Spinal cord (tissue), 10 donors: Measurements from ENCODE around the gene RARA. TPM values are rescaled to one million over a fixed set of nuclear protein-coding genes. Genes with fewer than 3 reads are reported as not detected.

Experiments used
- DNase-seq, 6 donors: peaks; one replicate each; pipeline versions ENCODE4 v3.0.0 to v3.0.0-alpha.2; 2013 to 2015; ENCODE audit warnings: low spot score in 6 of 6, low read depth in 4 of 6
- H3K27ac ChIP-seq: one replicate; pipeline ENCODE4 v1.5.1; 2013; ENCODE audit warnings: low read depth, low read length, control low read depth
- H3K27me3 ChIP-seq: one replicate; pipeline ENCODE4 v1.6.1; 2013; ENCODE audit warnings: low read length; ENCODE audit not compliant: control insufficient read depth, insufficient read depth
- H3K36me3 ChIP-seq: one replicate; pipeline ENCODE4 v1.6.1; 2013; ENCODE audit warnings: low read length; ENCODE audit not compliant: control insufficient read depth, insufficient read depth
- H3K4me1 ChIP-seq: one replicate; pipeline ENCODE4 v1.6.1; 2013; ENCODE audit warnings: low read length; ENCODE audit not compliant: control insufficient read depth, insufficient read depth
- H3K4me3 ChIP-seq: one replicate; pipeline ENCODE4 v1.5.1; 2013; ENCODE audit warnings: low read depth, low read length, control low read depth
- H3K9me3 ChIP-seq: one replicate; pipeline ENCODE4 v1.6.1; 2013; ENCODE audit warnings: low read length; ENCODE audit not compliant: control insufficient read depth, insufficient read depth
- WGBS: methylation state at CpG from one replicate; pipeline ENCODE4 v1.1.5; 2013; ENCODE audit warnings: missing lambda C conversion rate; ENCODE audit not compliant: insufficient coverage; 5-methylcytosine and 5-hydroxymethylcytosine counted together
- long read RNA-seq, 4 donors: transcript quantifications; one replicate each; lab custom pipeline, GENCODE V29; 2026
- polyA plus RNA-seq, 2 donors: library from polyadenylated mRNA; unstranded; fragments of 120-200 nt; gene quantifications; one replicate each; pipeline ENCODE4 v1.2.1, GENCODE V29; 2013; ENCODE audit not compliant: insufficient read length in 2 of 2
- total RNA-seq, 2 donors: library from RNA; depleted of rRNA in 1 of 2; stranded (reverse); fragments of 120-200 nt in 1 of 2; fragments of >200 nt in 1 of 2; gene quantifications; one replicate each; pipeline versions ENCODE4 v1.2.3 to v1.2.4, GENCODE V29; 2013 to 2014
- donor health status: healthy.

RARA gene
- 10 to 100 TPM; 10.2 to 22.7 TPM for total RNA-seq
- polyA plus RNA-seq, result 10 to 100 TPM; 51.1 to 54.5 TPM
- long read RNA-seq, donor 1, partial matches to known transcripts, result 12 of 17 reads
- long read RNA-seq, donor 1, other reads (novel, unspliced or antisense), result 0 of 17 reads
- long read RNA-seq, donor 2, partial matches to known transcripts, result 0 of 4 reads
- long read RNA-seq, donor 2, other reads (novel, unspliced or antisense), result 0 of 4 reads
- long read RNA-seq, donor 3, partial matches to known transcripts, result 0 of 6 reads
- long read RNA-seq, donor 3, other reads (novel, unspliced or antisense), result 0 of 6 reads
- long read RNA-seq, donor 4, partial matches to known transcripts, result 0 of 6 reads
- long read RNA-seq, donor 4, other reads (novel, unspliced or antisense), result 0 of 6 reads

DNA sequence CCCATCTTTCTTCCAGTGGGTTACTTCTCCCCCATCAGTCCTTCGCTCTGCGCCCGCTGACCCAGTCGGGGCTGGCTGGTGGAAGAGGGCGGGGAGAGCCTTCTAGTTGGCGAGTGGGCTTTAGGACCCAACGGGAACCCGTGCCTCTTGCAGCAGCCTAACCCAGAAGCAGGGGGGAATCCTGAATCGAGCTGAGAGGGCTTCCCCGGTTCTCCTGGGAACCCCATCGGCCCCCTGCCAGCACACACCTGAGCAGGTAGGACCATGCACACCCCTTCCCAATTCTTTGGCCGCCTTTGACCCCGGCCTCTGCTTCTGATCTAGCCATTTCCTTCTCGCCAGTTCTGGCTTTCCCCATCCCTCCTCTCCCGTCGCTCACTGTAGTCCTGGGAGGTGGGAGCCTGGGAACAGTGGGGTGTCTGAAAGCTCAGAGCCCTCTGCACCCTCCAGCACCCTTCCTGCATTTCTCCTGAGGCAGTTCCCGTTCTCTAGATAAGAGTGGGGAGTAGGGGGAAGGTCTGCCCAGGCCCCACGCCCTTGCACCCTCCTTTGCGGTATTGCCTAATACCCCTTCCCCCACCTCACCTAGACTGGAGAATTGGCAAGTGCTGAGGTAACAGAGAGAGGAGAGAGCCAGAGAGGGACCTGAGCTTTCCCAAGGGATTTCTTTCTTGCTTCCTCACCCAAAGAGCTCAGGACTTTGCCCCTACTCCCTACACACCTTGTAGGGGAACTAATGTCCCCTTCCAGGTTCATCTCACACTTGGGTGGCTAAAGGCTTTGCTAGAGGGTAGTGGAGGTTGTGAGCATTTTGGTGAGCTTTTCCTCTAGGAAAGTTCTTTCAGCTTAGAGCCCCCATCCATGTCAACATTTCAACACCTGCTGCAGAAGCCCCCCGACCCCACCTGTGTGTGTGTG is at the start of gene RARA:
Gene RARA (plus strand): TSS at position 150 of the 918 bp plus-strand sequence. CDS start 22,039 bp downstream, outside the sequence.
- peaks cover 85% of the 10 kb centered on the region for H3K4me1 ChIP-seq
- H3K27me3 ChIP-seq, result no peaks in the 10 kb centered on the region
- no peaks in the 10 kb centered on the region for H3K9me3 ChIP-seq
- peak within 1 kb of the TSS; percentile 72 for H3K4me3 ChIP-seq
- H3K27ac ChIP-seq, result peak within 1 kb of the TSS; percentile 94
- DNase-seq, result peak in 3 of 6 donors; percentile 65 to 91 (median 87)
- 0% methylated on average over 7 of the region's 20 CpGs for WGBS
- no peaks in the 10 kb centered on the region for H3K36me3 ChIP-seq

DNA sequence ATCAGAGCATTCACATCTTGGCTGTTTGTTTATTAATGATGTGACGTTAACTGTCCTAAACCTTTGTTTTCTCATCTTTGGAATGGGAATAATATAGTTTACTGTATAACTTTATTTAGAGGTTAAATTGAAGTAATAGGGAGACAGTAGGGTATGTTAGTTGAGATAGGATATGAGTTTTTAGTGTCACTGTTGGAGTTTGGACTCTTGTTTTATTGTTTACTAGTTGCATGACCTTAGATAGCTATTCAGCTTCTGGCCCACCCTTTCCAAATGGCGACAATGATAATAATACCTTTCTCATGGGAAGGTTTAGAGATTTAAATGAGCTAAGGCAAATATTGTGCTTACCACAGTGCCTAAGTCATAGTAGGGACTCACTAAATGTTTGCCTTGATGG is 49.5 kb upstream of the RARA start:
- WGBS, result no CpG with 5 or more reads among the region's 2 CpGs
- H3K27me3 ChIP-seq, result no peaks in the 10 kb centered on the region
- H3K4me1 ChIP-seq, result peaks cover 4% of the 10 kb centered on the region
- DNase-seq, result no peak
- H3K4me3 ChIP-seq, result no peak overlapping the region
- no peaks in the 10 kb centered on the region for H3K9me3 ChIP-seq
- peaks cover 56% of the 10 kb centered on the region for H3K36me3 ChIP-seq
- H3K27ac ChIP-seq, result no peak overlapping the region

DNA sequence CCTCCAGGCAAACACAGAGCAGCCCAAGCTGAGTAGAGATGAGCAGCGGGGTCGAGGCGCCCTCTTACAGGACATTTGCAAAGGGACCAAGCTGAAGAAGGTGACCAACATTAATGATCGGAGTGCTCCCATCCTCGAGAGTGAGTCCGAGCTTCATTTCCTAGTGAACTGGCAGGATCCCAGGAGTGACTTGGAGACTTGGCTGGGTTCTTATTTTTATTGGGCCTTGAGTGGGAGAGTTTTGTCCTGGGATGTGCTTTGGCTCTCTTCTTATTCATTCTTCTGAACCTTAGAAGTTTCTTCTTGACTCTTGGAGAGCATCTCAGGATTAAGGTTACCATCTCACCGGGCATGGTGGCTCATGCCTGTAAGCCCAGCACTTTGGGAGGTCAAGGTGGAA is 48.5 kb upstream of the RARA start:
- Histone ChIP-seq H3K27ac (no peak overlapping the region), H3K27me3 (no peaks in the 10 kb centered on the region), H3K9me3 (no peaks in the 10 kb centered on the region), H3K4me3 (no peak overlapping the region), H3K4me1 (peaks cover 4% of the 10 kb centered on the region), H3K36me3 (peaks cover 66% of the 10 kb centered on the region)
- DNase-seq, result peak in 1 of 6 donors; percentile 48
- 85% methylated on average over 6 of the region's 7 CpGs for WGBS

DNA sequence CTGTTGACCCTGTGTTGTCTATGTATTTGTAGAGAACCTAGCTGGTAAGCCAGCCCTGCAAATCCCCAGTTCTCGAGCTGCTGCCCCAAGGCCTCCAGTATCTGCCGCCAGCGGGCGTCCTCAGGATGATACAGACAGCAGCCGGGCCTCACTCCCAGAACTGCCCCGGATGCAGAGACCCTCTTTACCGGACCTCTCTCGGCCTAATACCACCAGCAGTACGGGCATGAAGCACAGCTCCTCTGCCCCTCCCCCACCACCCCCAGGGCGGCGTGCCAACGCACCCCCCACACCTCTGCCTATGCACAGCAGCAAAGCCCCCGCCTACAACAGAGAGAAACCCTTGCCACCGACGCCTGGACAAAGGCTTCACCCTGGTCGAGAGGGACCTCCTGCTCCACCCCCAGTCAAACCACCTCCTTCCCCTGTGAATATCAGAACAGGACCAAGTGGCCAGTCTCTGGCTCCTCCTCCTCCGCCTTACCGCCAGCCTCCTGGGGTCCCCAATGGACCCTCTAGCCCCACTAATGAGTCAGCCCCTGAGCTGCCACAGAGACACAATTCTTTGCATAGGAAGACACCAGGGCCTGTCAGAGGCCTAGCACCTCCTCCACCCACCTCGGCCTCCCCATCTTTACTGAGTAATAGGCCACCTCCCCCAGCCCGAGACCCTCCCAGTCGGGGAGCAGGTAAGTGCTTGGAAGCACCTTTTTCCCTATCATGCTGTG is 44.4 kb upstream of the RARA start:
- no peaks in the 10 kb centered on the region for H3K9me3 ChIP-seq
- H3K36me3 ChIP-seq, result peaks cover 75% of the 10 kb centered on the region
- no peaks in the 10 kb centered on the region for H3K4me1 ChIP-seq
- no peak overlapping the region for H3K4me3 ChIP-seq
- no peak overlapping the region for H3K27ac ChIP-seq
- 72% methylated on average over 16 of the region's 21 CpGs for WGBS
- DNase-seq, result no peak
- H3K27me3 ChIP-seq, result no peaks in the 10 kb centered on the region

DNA sequence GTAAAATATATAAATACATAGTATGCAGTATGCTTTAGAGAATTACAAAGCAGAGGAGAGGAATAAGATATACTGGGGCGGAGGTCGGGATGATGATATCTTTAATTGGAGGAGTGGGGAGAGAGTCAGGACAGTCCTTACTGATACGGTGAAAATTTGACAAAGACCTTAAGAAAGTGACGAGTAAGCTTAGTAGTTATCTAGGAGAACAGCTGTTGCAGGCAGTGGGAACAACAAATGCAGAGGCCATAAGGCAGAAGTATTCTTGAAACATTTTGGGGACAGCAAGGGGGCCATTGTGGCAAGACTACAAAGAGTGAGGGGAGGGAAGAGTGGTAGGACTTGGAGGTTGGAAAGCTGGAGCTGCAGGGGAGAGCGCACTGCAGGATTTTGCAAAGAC is 43.6 kb upstream of the RARA start:
- peaks cover 75% of the 10 kb centered on the region for H3K36me3 ChIP-seq
- DNase-seq, result no peak
- no peak overlapping the region for H3K4me3 ChIP-seq
- no peaks in the 10 kb centered on the region for H3K9me3 ChIP-seq
- H3K4me1 ChIP-seq, result no peaks in the 10 kb centered on the region
- H3K27me3 ChIP-seq, result no peaks in the 10 kb centered on the region
- no peak overlapping the region for H3K27ac ChIP-seq
- 90% methylated on average over 4 of the region's 5 CpGs for WGBS

DNA sequence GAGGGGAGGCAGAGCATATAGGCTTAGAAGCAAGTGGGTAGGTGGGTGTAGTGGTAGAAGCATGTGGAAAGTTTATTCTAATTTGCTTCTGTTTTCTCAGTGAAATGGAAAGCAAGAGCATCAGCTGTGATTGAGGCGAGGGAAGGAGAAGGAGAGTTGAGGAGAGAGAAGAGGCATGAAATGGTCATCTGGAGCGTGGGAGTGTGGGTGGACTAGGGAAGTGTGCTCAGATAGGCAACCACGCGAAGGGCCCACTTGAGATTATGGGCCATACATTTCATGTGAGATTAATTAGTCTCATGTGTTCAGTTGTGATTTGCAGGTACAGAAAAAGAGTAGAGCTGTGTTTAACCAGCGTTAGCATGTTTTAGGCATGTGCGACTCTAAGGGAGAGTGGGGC is 42.1 kb upstream of the RARA start:
- Histone ChIP-seq H3K4me3 (no peak overlapping the region), H3K27me3 (no peaks in the 10 kb centered on the region), H3K4me1 (no peaks in the 10 kb centered on the region), H3K27ac (no peak overlapping the region), H3K9me3 (no peaks in the 10 kb centered on the region), H3K36me3 (peaks cover 67% of the 10 kb centered on the region)
- DNase-seq, result no peak
- WGBS, result 98% methylated on average over 6 of the region's 6 CpGs

DNA sequence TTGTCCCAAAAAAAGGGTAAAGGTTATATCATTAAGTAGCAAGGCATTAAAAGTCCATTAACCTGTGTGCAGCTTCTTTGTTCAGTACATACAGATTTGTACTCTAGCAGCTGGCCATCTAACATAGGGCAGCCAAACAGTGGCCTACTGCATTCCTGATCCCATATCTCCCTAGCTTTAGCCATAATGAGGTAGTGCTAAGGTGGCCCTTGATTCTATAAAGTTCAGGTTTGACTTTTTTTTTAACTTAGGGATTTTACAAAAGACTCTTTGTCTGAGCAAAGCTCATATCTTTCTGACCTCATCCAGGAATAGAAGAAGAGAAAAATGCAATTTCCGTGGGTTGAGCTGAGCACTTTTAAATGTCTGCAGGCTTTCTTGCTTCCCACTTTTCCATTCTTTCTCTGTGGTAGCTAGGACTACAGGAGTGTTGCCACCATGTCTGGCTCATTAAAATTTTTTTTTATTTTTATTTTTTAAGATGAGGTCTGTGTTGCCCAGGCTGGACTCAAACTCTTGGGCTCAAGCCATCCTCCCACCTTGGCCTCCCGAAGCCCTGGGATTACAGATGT is 40.8 kb upstream of the RARA start:
- DNase-seq, result no peak
- H3K27me3 ChIP-seq, result no peaks in the 10 kb centered on the region
- H3K9me3 ChIP-seq, result no peaks in the 10 kb centered on the region
- H3K4me3 ChIP-seq, result no peak overlapping the region
- no peaks in the 10 kb centered on the region for H3K4me1 ChIP-seq
- 50% methylated on average over 1 of the region's 2 CpGs for WGBS
- no peak overlapping the region for H3K27ac ChIP-seq
- H3K36me3 ChIP-seq, result peaks cover 71% of the 10 kb centered on the region

DNA sequence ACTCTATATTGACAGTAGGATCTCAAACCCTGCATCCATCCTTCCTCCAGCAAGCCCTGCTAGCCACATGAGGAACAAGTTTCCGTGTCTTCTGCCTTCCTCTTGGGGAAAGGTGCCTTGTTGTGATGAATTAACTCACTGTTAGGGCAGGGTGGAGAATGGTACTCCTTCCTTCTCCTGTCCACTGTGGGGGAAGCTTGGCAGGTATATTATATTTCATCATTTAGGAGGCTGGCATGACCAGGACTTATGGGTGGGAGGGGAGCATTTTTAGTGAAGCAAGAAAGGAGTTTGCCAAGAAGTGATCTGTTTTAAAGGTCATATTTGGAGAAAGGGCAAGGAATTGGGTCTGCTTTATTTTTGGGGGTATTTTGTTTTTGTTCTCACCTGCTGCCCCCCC is 30.6 kb upstream of the RARA start:
- no peak overlapping the region for H3K4me3 ChIP-seq
- peaks cover 4% of the 10 kb centered on the region for H3K4me1 ChIP-seq
- no peak for DNase-seq
- WGBS, result no CpG with 5 or more reads among the region's 1 CpG
- peaks cover 73% of the 10 kb centered on the region for H3K36me3 ChIP-seq
- no peaks in the 10 kb centered on the region for H3K9me3 ChIP-seq
- H3K27ac ChIP-seq, result no peak overlapping the region
- H3K27me3 ChIP-seq, result no peaks in the 10 kb centered on the region

DNA sequence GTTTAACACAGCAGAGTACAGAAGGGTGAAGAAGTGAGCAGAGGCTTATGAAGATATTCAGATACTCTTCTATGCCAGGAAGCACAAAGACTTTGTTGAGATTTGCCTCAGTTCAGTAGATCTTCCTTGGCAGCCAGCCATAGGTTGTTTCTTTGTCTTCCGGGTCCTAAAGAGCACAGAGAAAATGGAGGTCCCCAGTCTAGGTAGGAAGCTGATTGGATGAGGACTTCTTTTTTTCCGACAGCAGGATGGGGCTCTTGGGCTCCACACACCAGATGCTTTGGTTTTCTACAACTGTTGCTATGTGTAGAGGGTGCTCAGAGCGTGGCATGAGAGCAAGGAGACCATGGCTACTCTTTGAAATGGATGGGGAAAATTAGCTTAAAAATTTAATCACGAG is 29.6 kb upstream of the RARA start:
- peak in 2 of 6 donors; percentile 24 to 58 for DNase-seq

More for the DNA sequence above, 29.6 kb upstream of the RARA start:
- Histone ChIP-seq H3K4me1 (peaks cover 4% of the 10 kb centered on the region), H3K4me3 (no peak overlapping the region), H3K9me3 (no peaks in the 10 kb centered on the region), H3K36me3 (peaks cover 67% of the 10 kb centered on the region), H3K27me3 (no peaks in the 10 kb centered on the region), H3K27ac (no peak overlapping the region)
- WGBS, result 31% methylated on average over 2 of the region's 4 CpGs
